Gastrocnemius medialis (tissue), 4 donors: ENCODE data around the gene TMEFF1.

Experiments
- CTCF ChIP-seq, 5 experiments: fragments of 450-650 bp in 3 of 5; fragments of 200-600 bp in 2 of 5; sonication (generic) in 2 of 5; IDR thresholded peaks in 4 of 5; conservative IDR thresholded peaks in 1 of 5; 1 replicate in 4 of 5; 2 replicates in 1 of 5; pipeline ENCODE4 v1.5.1; 2016 to 2019; ENCODE audit warnings: antibody characterized with exemption in 5 of 5, mild to moderate bottlenecking in 3 of 5, moderate library complexity in 3 of 5
- POLR2A ChIP-seq, 2 donors: fragments of 450-650 bp; IDR thresholded peaks; one replicate each; pipeline ENCODE4 v1.6.1; 2017; ENCODE audit warnings: antibody characterized with exemption in 2 of 2, mild to moderate bottlenecking in 2 of 2, moderate library complexity in 2 of 2

- no peak for TF ChIP-seq CTCF (IDR thresholded peaks at IDR 0.05 in 4 of 5, conservative IDR thresholded peaks at IDR 0.05 in 1 of 5)
- TF ChIP-seq POLR2A (IDR thresholded peaks at IDR 0.05): no peak
Observed at GRCh38 chr9:100521282-100521681, 48.3 kb downstream of the TMEFF1 start.
